Activated naive CD4-positive, alpha-beta T cell (primary cell): Measurements from ENCODE around the gene PTPRT.
"Not testable (repeated sequence)": the region's sequence is repeated elsewhere in the genome, so short reads cannot be mapped to it uniquely, and the experiment has no call there.

ENCODE experiments used
- DNase-seq, 4 experiments: peaks; one replicate each; lab custom pipeline; 2025; lab: John Stamatoyannopoulos, UW

PTPRT gene

DNA sequence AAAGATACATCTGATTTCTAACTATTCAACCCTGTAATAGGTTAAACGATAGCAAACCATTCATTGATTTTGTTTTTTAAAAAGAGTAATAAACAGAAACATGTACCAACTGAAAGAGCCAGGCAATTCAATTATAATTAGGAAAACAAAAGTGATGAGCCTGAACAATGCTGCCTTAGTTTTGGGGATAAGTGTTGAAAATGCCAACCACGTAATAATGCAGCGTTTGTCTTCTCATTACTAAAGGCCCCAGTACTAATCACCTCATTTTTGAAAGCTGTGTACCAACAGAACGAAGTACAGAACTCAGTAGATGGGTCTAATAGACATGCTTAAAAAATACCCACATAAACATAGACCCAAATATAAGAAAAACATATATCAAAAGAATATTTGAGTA, 907.9 kb downstream of the PTPRT start:
- no peak for DNase-seq

DNA sequence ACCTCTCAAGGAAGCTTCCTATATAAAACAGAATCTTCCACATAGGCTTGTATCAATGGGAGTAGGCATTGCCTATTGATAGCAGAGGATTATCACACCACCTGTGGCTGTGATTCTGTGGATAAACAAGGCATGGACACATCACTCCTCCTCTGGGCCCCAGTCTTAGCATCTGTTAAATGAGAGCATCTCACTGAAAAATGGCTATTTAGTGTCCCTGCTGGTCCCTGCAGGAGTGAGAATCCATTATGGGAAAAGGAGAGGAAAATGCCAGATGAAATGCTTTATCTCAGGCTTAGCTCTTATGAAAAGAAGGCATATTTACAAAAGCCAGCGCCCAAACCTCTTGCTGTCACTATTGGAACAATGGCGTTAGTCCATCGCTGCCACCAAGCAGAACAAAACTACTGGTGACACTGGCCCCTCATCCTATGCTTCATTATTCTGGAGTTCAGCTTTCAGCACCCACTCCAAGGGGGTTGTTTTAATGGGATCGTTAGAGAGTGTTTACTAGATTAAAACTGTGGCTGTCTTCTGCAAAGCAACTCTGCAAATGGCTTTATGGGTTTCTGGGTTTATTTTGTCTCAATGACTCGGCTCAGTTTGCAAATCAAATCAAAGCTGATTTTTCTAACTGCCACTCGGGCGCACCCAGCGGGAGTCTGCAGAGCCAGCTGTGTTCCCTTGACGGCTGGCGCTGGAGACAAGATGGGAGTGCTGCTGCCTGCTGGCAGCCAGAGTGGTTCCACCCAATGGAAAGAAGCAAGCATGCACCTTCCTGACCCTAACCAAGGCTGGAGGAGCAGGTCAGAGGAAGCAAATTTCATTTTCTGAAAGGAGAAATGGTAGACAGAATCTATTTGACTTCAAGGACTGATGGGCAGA, 912.7 kb downstream of the PTPRT start:
- no peak for DNase-seq

DNA sequence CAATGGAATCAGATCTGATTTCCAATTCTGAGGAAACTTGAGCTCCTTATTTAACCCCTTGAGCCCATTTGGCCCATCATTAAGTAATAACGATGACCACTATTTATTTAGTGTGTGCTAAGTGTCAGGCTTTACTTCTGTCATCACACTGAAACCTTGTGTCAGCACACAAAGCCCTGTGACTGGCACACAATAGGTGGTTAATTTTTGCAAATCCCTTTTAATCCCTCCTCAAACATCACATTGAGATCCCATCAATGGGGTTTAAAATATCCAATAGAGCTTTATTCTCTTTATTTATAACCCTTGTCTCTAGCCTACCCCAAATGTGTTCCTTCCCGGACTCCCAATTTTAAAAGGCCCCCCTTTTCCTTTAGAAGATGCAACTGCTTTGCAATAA, 914.7 kb downstream of the PTPRT start:
- no peak for DNase-seq

DNA sequence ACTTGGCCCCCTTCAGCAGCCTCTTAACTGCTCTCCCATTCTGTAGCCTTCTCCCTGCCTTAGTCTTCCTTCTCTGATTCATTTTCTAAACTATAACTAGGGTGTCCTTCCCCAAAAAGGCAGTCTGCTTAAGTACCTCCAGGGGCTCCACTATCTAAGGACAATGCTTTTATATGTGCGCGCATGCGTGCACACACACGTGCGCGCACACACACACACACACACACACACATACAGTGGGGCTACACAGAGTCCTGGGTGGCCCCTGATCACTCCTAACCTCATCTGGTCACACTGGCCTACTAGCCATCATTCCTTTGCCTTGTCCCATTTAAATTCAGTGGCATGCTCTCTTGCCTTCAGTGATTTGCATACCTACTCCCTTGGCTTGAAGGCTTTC, 917.2 kb downstream of the PTPRT start:
- no peak for DNase-seq

DNA sequence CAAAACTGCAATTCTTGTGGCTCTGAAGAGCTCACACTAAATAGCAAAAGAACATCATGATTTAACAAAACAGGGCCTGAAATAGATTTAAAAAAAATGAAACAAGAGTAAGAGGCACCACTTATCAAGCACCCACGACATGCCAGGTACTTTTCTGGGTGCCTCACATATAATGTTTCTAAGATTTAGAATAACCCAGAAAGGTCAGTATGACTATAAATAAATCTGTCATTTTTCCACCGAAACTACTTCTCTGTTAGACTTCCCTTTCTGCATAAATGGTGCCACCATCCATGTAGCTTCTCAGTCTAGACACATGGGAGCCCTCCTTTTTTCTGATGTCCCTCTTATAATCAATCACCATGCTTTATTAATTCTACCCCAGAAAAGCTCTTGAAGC, 919.2 kb downstream of the PTPRT start:
- DNase-seq, result no peak

DNA sequence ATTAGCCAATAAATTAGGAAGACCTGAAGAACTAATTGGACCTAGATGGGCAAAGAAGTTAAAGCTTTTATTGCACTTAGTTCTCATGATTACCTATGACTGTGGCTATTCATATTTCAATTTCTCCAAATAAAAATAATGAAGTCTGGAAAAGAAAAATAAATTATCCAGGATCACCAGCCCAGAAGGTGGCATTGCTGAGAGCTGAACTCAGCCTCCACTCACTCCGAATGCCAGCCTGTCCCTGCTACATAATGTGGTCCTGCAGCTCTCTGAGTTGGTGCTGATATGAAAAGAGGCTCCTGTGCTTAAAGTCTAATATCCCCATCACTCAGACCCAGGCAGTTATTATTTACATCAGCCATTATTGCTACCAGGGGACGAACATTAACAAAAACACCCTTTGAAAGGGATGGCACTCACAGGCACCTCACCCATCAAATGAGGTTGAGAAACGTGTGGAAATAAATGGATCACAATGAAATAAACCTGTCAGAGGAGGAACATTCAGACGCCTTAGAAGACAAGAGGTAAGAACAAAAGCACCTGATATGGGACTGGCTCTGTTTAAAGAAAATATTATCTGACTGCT, 921.8 kb downstream of the PTPRT start:
- DNase-seq, result no peak

DNA sequence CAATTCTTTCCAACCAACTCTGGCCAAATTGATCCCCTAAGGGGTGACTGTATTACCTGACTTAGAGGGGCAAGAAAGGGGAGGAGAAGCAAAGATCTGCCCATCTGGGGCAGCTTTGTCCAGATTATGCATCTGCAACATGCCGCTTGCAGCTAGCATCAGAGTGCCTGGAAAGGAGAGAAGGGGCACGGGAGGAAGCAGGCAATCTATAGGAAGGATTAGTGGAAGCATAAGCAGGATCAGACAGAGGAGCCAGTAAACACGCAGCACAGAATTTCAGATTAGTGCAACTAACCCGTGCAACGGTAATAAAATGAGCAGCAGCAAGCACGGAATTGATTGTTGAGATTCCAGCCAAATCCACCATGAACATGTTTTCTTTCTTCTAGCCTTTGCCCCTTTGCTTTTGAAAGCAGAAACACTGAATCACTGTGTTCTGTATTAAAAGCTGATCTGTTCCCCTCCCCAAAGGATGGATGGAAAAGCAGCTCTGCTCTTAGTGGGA, 927.9 kb downstream of the PTPRT start:
- DNase-seq, result no peak

DNA sequence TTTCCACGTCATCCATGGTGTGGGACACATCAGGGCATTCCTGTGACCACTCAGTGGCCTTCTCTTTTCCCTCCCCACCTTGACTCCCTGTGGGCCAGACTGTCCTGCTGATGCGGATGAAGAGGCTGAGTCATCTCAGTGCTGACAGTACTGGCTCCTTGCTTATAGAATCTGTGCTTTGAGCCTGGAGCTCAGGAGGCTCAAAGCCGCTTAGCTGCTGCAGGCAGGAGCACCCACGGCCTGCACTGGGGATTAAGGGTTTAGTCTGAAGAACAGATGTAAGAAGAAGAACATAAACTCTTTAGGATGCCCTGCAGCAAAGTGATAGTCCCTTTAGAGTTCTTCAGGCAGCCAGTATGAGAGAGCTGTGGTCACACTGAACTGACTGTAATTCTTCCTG, 929.5 kb downstream of the PTPRT start:
- DNase-seq, result no peak

DNA sequence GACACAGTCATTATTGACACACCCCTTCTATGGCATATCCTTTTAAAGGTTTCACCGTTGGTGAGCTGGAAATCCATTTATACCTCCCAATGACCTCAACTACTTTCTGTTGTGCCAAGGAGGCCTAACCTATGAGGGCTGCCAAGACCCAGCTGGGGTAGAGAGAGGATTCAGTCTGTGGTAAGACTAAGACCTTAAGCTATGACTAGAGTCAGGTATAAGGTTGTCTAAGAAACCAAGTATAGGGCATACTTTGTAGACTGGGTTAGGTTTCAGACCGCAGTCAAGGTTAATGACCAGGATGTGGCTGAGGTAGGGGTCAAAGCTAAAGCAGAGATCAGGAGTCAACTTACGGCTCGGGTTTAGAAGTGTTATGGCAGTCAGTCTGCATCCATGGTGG, 930.3 kb downstream of the PTPRT start:
- DNase-seq, result no peak

DNA sequence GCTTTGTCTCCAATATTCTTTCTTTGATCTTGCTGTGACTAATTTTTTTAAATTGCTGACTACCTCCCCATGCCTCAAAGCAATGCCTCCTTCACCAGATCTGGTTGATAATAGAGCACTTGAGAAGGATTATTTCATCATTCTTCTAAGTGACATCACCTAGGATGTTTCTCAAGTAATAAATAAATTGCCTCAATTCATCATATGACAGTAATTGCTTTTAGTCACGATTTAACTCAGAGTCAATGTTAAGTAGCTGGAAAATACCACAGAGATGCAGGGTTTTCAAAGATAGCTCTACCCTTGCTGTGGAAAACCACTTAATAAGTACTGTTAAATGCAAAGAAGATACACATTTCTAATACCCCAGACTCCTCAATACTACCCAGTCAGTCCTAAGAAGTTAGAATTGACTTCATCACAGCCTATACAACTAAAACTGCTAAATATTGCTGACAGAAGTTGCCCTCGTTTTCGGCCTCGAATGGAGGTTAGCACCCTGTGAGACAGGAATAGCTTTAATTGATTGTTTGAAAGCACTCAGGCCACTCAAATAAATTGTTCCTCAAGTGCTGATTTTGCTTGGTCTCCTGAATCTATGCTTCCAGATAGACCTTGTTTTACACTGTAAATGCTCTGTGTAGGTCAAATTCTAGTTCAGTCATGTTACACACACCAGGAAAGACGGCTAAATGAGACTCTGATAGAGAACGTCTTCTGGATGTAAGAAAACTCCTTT, 931.0 kb downstream of the PTPRT start:
- DNase-seq, result no peak

DNA sequence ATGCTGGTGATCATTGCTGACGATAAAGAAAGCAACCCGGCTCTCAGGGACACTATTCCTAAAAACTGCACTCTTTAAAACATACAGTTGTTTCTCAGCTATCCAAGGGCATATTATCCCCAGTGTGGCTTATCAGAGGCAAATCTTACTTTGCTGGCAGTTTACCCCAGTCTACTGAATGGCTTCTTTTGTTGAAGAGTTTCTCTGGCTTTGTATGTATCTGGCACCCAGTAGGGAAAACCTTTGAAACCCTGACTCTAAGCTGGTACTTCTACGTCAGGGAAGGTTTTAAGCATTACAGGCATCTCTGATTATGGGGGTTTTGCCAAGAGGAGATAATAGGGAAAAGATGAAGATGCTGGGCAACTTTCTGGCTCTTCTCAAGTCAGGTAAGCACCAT, 933.9 kb downstream of the PTPRT start:
- DNase-seq, result no peak

DNA sequence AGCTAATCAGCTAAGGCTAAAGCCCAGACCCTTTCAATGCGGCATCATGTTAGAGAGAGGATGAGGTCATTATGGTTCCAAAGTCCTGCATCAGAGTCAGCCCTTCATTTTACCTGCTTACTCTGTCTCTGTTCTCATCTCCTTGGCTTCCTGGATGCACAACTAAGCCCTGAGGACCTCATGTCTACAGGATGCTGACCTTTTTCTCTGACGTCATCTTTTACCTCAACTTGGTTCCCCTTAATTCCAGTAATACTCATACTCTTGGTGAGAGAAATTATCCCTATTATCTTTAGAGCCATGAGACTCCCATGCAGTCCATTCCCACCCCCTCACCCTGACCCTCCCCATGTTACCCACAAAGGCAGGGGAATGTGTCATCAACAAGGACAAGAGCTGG, 935.0 kb downstream of the PTPRT start:
- no peak for DNase-seq

DNA sequence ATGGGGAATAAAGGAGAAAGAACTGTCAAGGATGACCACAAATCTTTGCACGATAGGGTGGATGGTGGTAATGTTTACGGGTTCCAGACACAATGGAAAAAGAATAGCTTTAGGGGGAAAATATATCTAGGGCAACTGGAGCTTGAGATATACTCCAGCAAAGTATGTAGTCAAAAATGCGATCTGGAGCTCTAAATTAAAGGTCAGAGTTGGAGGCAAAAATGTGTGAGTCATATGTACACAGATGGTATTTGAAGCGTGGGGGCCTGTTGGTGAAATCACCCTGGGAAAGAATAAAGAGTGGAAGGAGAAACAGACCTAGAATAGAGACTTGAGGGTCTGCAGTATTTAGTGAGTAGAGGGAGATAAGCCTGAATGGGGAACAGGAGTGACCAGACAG, 937.6 kb downstream of the PTPRT start:
- no peak for DNase-seq

DNA sequence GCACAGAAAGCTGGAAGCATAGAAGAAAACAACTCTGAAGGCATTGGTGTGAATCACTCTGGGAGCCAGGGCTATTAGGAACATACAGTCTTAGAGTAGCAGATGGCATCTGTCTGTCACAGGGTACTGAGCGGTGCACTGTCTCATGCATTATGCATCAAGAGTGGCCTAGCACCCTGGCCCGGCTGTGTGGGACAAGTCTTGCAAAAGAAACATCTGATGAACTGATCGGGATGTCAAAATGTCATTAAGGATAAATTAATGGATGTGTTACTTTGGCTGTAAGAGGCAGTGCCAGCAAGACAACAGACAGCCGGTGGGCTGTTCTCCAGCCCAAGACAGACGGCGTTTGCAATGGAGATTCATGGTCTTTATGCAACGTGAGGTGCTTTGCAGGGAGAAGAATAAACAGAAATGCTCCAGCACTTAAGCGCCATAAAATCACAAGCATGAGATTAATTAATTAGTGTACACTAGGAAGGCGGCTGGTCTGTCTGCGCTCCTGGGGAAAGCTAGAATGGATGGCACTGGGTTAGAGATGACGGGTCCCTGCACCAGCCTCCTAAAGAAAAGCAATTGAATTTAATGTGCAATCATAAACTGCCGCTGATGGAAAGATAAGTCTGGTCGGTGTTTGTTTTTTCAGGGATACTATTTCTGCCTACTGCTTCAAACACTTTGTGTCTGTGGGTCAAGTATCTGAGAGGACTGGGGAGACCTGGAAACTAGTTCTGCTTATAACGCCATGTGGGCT, 970.9 kb downstream of the PTPRT start:
- DNase-seq, result no peak

DNA sequence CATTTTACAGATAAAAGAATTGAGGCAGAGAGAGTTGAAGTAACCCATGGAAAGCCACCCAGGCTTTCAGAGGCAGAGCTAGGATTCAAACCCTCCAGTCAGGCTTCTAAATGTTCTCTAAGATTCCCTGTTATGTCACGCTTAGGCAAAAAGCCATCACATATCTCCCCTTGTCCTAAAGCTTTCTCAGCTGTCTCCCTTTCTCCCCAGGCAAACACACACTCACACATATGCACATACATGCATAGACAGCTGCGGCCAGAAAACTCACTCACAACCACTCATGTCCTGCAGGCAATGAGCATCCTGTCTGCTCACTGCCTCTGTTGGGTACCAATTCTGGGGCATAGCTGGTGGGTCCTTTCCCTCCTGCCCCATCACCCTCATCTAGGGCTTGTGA, 975.6 kb downstream of the PTPRT start:
- no peak for DNase-seq

DNA sequence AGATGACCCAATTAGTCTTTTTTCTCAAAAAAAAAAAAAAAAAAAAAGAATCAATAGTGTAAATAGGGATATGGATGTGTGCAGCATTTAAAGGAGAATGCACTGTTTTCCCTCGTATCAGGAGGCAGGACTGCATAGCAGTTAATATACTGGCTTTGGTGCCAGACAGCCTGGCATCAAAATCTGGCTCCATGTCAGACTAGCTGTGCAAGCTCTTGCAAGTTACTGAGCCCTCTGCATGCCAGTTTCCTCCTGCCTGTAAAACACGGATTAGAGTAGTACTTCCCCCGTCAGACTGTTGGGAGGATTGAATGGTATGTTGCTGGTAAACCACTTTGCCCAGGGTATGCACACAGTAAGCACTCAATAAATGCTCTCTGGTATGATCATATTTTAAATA, 977.3 kb downstream of the PTPRT start:
- no peak for DNase-seq

DNA sequence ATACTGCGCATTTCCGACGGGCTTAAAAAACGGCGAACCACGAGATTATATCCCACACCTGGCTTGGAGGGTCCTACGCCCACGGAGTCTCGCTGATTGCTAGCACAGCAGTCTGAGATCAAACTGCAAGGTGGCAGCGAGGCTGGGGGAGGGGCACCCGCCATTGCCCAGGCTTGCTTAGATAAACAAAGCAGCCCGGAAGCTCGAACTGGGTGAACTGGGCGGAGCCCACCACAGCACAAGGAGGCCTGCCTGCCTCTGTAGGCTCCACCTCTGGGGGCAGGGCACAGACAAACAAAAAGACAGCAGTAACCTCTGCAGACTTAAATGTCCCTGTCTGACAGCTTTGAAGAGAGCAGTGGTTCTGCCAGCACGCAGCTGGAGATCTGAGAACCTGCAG, 983.1 kb downstream of the PTPRT start:
- not testable (repeated sequence) for DNase-seq

DNA sequence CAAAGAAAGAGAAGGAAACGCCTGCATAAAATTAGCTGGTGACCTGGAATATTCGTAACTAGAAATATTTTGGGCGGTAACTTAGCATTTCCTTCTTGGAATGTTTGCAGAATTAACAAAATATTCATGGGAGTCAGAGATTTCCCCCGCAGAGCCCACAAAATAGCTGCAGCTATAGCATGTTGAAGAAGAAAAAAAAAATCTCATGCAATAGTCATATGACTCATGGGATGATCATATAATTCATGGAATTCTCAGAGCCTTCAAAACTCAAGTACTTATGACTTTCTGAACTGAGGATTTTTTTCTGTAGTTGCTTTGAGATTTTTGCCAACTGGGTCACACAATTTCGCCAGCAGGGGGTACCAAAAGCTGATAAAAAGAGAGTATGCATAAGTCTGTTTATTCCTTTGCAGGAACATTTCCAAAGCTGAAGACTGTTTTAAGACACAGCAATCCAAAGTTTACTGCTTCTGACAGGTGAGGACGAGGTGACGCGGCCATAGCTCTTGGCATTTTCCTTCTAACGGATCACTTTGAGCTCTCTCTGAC, 985.5 kb downstream of the PTPRT start:
- no peak for DNase-seq

DNA sequence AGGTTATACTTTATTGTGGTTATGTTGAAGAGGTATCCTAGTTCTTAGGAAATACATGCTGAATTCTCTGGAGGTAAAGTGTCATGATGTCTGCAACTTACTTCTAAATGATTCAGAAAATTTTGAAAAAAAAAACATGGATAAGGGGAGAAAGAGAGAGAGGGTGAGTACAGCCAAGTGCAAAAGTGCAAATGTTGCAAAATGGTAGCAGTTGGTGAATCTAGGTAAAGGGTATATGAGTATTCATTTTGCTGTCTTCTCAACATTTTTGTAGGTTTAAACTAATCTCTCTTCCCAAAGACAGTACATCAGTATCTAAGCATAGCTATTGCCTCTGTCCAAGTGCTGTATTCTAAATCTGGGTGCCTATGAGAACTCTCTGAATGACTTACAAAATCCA, 992.1 kb downstream of the PTPRT start:
- no peak for DNase-seq

DNA sequence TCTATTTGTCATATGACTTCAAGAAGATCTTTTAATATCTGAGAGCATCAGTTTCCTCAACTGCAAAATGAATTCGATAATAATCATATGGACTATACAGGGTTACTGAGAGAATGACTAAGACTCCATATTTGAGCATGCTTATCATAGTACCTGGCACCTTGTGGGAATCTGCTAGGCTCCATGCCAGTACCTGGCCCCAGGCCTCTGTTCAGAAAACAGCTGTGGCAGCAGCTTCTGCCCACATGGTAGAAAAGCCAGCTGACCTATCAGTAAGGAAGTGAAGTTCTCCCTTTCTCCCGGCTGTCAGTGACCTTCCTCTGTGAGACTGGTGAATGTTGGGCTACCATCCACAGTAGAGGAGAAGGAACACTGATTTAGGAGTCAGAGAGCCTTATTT, 996.6 kb downstream of the PTPRT start:
- no peak for DNase-seq

DNA sequence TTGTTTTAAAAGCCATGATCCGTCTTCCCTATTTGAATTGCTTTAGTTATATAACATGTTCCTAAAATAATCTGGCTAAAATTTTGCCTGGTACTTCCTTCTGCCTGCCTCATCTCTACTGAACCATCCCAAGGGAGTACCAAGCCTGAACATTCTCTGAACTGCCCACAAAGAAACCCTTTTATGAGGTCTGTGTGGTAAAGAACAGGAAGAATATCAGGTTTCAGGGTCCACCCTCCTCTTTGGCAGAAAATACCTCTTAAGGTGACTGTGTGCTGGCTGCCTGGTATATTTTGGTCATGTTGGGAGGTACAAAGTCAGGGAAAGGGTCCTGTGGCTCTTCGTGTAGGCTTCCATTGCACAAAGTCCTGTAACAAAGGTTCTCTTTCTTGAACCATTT, 997.4 kb downstream of the PTPRT start:
- DNase-seq, result no peak
